Transverse colon (tissue), 4 donors: Measurements from ENCODE around the gene SBF2. TPM values are rescaled to one million over a fixed set of nuclear protein-coding genes. Genes with fewer than 3 reads are reported as not detected.

ENCODE experiments used
- DNase-seq: peaks from one replicate; pipeline ENCODE4 v3.0.0-alpha.2; 2019
- H3K27ac ChIP-seq, 4 donors: fragments of 200-600 bp; sonication (generic); 2 replicates each; pipeline ENCODE4 v1.5.1; 2016 to 2018; ENCODE audit warnings: inconsistent platforms in 4 of 4
- H3K27me3 ChIP-seq: fragments of 200-600 bp; sonication (generic); 2 replicates; pipeline ENCODE4 v1.5.1; 2017; ENCODE audit warnings: inconsistent platforms
- H3K36me3 ChIP-seq, 4 donors: fragments of 200-600 bp; sonication (generic); 2 replicates each; pipeline ENCODE4 v1.5.1; 2017 to 2019; ENCODE audit warnings: inconsistent platforms in 4 of 4
- H3K4me1 ChIP-seq, 4 donors: fragments of 200-600 bp; sonication (generic); 2 replicates each; pipeline ENCODE4 v1.5.1; 2017 to 2020; ENCODE audit warnings: inconsistent platforms in 4 of 4
- H3K4me3 ChIP-seq, 4 donors: fragments of 200-600 bp; sonication (generic); 1 replicate in 1 of 4; 2 replicates in 3 of 4; pipeline versions ENCODE4 v1.5.1 to v1.6.1; 2017 to 2019; ENCODE audit warnings: inconsistent platforms in 4 of 4
- H3K9me3 ChIP-seq, 2 donors: fragments of 200-600 bp; sonication (generic); 2 replicates each; pipeline ENCODE4 v1.5.1; 2017 to 2019; ENCODE audit warnings: inconsistent platforms in 2 of 2
- EP300 ChIP-seq: sonication (generic); formaldehyde crosslinking; IDR thresholded peaks from one replicate; pipeline ENCODE4 v1.6.1; 2017; ENCODE audit warnings: antibody characterized with exemption, low read depth
- POLR2A ChIP-seq: fragments of 450-650 bp; IDR thresholded peaks from one replicate; pipeline ENCODE4 v1.6.1; 2016; ENCODE audit warnings: antibody characterized with exemption, mild to moderate bottlenecking, moderate library complexity
- POLR2AphosphoS5 ChIP-seq, 3 donors: sonication (generic); formaldehyde crosslinking; IDR thresholded peaks; one replicate each; pipeline ENCODE4 v1.6.1; 2016; ENCODE audit warnings: antibody characterized with exemption in 3 of 3
- WGBS, 2 donors: methylation state at CpG; one replicate each; pipeline ENCODE4 v1.1.5; 2018; ENCODE audit warnings: low coverage in 1 of 2; 5-methylcytosine and 5-hydroxymethylcytosine counted together
- in situ Hi-C, 4 donors: fragments of 200-750 bp; cut with MboI; loops; one replicate each; pipeline versions ENCODE4 v1.15.0 to v1.15.1; 2017; ENCODE audit warnings: low sequenced_read_pairs in 3 of 4, low pct_ligation_motif_present in 1 of 4, low pct_unique_long_range_greater_than_20kb in 1 of 4
- intact Hi-C: fragments of 100-400 bp; cut with DNase I; formaldehyde crosslinking; loops from one replicate; pipeline ENCODE4 v1.15.1; 2023; ENCODE audit warnings: low total_unique reads
- total RNA-seq, 4 donors: library from RNA; depleted of rRNA; stranded (reverse); fragments of >200 nt; gene quantifications; one replicate each; pipeline ENCODE4 v1.1.0, GENCODE V29; 2016
- TF ChIP-seq, protein P1 (sequence below), 5 experiments: fragments of 200-600 bp in 3 of 5; fragments of 450-650 bp in 2 of 5; sonication (generic) in 3 of 5; IDR thresholded peaks; 1 replicate in 2 of 5; 2 replicates in 3 of 5; pipeline ENCODE4 v1.5.1; 2016 to 2017; ENCODE audit warnings: antibody characterized with exemption in 5 of 5, inconsistent platforms in 3 of 5, mild to moderate bottlenecking in 2 of 5, moderate library complexity in 1 of 5

Gene SBF2
- total RNA-seq, 4 donors from 2014 or later: 46.4 to 71.0 (median 54.8) TPM

DNA sequence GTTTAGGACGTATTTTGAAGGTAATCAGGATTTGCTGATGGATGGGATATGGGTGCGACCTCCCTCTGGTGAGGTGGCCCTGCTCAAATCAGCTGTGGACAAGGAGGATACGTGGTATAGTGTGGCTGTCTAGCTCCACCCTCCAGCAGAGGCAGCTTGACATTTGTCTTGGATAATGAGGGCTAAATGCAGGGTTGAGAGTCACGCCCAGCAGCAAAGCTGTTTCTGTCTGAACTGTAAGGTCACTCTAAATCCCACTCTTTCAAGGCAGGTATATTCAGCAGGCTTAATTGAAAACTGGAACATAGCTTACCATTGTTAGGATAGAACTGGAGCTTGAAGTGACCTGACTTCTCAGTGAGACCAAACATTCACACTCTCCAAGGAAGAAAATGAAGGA lies 531.5 kb downstream of the SBF2 start:
- intact Hi-C loops: no loop called here
- in situ Hi-C loops: loop anchor here (10.0 to 25.0 kb wide), 4 partner anchors 200 to 975 kb away; partner anchors contain the start of gene ADM (in 2 of the 4)
- peaks cover 20 to 34% (median 24%) of the 10 kb centered on the region in 4 donors for H3K4me1 ChIP-seq
- no peak for DNase-seq
- H3K27me3 ChIP-seq: no peaks in the 10 kb centered on the region
- H3K36me3 ChIP-seq: no peaks in the 10 kb centered on the region
- H3K4me3 ChIP-seq: no peak overlapping the region
- no peak for TF ChIP-seq POLR2AphosphoS5 (IDR thresholded peaks at IDR 0.05)
- no peaks in the 10 kb centered on the region for H3K9me3 ChIP-seq
- peak overlapping the region in 1 of 4 donors; percentile 15 for H3K27ac ChIP-seq
- WGBS, 2 donors: 83 to 100% methylated on average over 1 to 4 of the region's 4 CpGs

DNA sequence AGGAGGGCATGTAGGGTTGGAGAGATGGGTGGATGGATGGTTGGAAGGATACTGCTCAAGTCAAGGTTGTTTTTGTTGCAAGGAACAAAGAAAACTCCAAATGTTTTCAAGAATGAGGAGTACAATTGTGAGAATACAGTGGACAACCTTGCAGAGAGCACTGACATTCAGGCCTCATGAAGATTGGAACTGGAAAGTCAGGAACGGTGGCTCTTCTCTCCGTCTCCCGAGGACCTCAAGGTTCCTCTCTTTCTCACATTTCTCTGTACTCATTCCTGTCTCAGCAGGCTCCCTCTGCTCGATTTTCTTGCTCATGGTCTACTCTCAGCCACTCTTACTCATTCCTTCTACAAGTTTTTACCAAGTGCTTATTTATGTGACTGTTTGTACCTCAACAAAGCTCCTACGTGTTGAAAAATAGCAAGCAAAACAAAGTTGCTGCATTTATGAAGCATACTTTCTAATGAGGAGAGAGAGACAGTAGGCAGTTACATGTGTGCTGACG lies 532.5 kb downstream of the SBF2 start:
- in situ Hi-C loops: loop anchor here (10.0 to 25.0 kb wide), 4 partner anchors 201 to 976 kb away; partner anchors contain the start of gene ADM (in 2 of the 4)

DNA sequence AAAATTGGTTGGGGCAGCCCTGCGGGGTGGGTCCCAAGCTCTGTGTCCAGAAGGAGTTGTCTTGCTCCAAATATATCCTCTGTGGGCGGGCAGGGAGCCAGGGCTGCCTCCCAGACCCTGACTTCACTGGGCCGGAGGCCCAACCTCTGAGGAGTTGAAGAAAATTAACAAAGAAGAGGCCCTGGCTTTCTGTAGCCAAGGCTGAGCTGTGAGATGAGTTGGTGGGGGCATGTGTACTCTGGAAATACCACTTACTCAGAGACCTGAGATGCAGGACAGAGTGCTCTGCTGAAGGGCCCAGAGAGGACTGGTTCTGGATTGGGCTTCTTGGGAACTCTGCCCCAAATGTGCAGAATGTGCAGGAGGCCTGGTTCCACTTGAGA lies 533.8 kb downstream of the SBF2 start:
- Histone ChIP-seq H3K36me3 (no peaks in the 10 kb centered on the region), H3K4me3 (no peak overlapping the region), H3K4me1 (peaks cover 20 to 42% (median 28%) of the 10 kb centered on the region in 4 donors), H3K27ac (peak overlapping the region; percentile 59 to 94 (median 88)), H3K9me3 (no peaks in the 10 kb centered on the region), H3K27me3 (no peaks in the 10 kb centered on the region)
- in situ Hi-C loops: loop anchor here (10.0 to 25.0 kb wide), 4 partner anchors 202 to 977 kb away; partner anchors contain the start of gene ADM (in 2 of the 4)
- TF ChIP-seq EP300 (no peak), POLR2AphosphoS5 (IDR thresholded peaks at IDR 0.05) (no peak), POLR2A (no peak)
- WGBS, 2 donors: 74 to 83% methylated on average over 1 to 3 of the region's 3 CpGs
- intact Hi-C loops: no loop called here
- peak; percentile 76 for DNase-seq

More for the DNA sequence above, 532.5 kb downstream of the SBF2 start:
- WGBS, 2 donors: 90% methylated on average over 6 of the region's 6 CpGs
- intact Hi-C loops: no loop called here
- no peak overlapping the region for H3K4me3 ChIP-seq
- peaks cover 20 to 38% (median 25%) of the 10 kb centered on the region in 4 donors for H3K4me1 ChIP-seq
- H3K27me3 ChIP-seq: no peaks in the 10 kb centered on the region
- no peaks in the 10 kb centered on the region for H3K36me3 ChIP-seq
- no peak for DNase-seq
- no peaks in the 10 kb centered on the region for H3K9me3 ChIP-seq
- TF ChIP-seq EP300 (no peak), POLR2AphosphoS5 (IDR thresholded peaks at IDR 0.05) (no peak), POLR2A (no peak)
- TF ChIP-seq, protein P1, sequence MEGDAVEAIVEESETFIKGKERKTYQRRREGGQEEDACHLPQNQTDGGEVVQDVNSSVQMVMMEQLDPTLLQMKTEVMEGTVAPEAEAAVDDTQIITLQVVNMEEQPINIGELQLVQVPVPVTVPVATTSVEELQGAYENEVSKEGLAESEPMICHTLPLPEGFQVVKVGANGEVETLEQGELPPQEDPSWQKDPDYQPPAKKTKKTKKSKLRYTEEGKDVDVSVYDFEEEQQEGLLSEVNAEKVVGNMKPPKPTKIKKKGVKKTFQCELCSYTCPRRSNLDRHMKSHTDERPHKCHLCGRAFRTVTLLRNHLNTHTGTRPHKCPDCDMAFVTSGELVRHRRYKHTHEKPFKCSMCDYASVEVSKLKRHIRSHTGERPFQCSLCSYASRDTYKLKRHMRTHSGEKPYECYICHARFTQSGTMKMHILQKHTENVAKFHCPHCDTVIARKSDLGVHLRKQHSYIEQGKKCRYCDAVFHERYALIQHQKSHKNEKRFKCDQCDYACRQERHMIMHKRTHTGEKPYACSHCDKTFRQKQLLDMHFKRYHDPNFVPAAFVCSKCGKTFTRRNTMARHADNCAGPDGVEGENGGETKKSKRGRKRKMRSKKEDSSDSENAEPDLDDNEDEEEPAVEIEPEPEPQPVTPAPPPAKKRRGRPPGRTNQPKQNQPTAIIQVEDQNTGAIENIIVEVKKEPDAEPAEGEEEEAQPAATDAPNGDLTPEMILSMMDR (IDR thresholded peaks at IDR 0.05): no peak
- peak overlapping the region in 1 of 4 donors; percentile 15 for H3K27ac ChIP-seq

DNA sequence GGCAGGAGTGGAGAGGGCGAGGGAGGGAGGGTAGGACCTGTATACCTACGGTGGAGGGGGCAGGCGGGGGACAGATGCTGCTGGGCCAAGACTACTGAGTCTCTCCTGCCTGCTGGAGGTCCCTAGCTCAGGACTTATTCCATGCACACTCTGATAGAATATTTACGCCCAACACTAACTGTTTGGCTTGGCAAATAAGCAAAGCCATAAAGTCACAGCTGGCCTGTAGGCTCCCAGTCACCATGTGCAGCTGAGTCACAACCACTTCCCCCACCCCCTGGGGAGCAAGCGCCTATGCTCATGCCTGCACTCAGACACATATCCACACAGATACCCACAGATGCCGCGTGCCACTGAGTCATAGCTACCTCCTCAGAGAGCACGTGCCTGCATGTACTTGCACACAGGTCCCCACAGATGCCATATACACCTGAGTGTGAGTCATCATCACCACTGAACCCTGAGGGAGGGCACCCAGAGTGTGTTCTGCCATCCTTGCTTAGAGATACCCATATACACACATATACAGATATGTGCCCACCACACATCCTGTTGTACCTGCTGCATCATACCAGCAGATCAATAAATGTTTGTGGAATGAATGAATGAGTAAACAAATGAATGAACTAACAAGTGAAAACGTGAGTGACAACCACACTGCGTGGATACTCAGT lies 534.4 kb downstream of the SBF2 start:
- Histone ChIP-seq H3K9me3 (no peaks in the 10 kb centered on the region), H3K36me3 (no peaks in the 10 kb centered on the region), H3K27me3 (no peaks in the 10 kb centered on the region), H3K4me1 (peaks cover 20 to 40% (median 28%) of the 10 kb centered on the region in 4 donors), H3K27ac (peak overlapping the region; percentile 86 to 94 (median 91)), H3K4me3 (peak overlapping the region in 2 of 4 donors; percentile 68 to 73)
- WGBS, 2 donors: 24% methylated on average over 10 of the region's 10 CpGs; no CpG with 5 or more reads in 1 of the 2 donors
- intact Hi-C loops: loop anchor here (5.0 to 10.0 kb wide), 4 partner anchors 145 to 563 kb away; no protein-coding TSS in a partner anchor
- DNase-seq: peak; percentile 86
- peak; percentile 27 for TF ChIP-seq POLR2A
- peak; percentile 82 for TF ChIP-seq EP300
- TF ChIP-seq POLR2AphosphoS5 (IDR thresholded peaks at IDR 0.05): peak; percentile 82 to 88 (median 88)
- TF ChIP-seq, protein P1 (IDR thresholded peaks at IDR 0.05): no peak
- in situ Hi-C loops: loop anchor here (10.0 to 25.0 kb wide), 8 partner anchors 145 to 978 kb away; partner anchors contain the start of gene ADM (in 2 of the 4)
